CD4-positive, CD25-positive, alpha-beta regulatory T cell (primary cell): ENCODE results near the gene NMU. TPM values are rescaled to one million over a fixed set of nuclear protein-coding genes. Genes with fewer than 3 reads are reported as not detected.
"Not testable (repeated sequence)": the region's sequence is repeated elsewhere in the genome, so short reads cannot be mapped to it uniquely, and the experiment has no call there.

Source experiments
- ATAC-seq, 2 donors: fragments of 150-1000 bp; cut with Tn5 transposase; one replicate each; pipeline ENCODE4 v1.10.0; 2021; ENCODE audit warnings: low read depth in 2 of 2, moderate number of reproducible peaks in 2 of 2, moderate library complexity in 1 of 2
- DNase-seq, 3 donors: peaks; one replicate each; pipeline versions ENCODE4 v3.0.0 to v3.0.0-alpha.2; 2012 to 2022; ENCODE audit warnings: mixed read lengths in 1 of 3
- H3K27ac ChIP-seq: one replicate; pipeline ENCODE4 v1.7.0; 2013; ENCODE audit warnings: mild to moderate bottlenecking, low read length; ENCODE audit not compliant: insufficient read depth, poor library complexity, severe bottlenecking
- H3K27me3 ChIP-seq: one replicate; pipeline ENCODE4 v1.7.0; 2013; ENCODE audit warnings: low read length; ENCODE audit not compliant: control insufficient read depth, insufficient read depth
- H3K36me3 ChIP-seq: one replicate; pipeline ENCODE4 v1.7.0; 2013; ENCODE audit warnings: mild to moderate bottlenecking, low read length, moderate library complexity; ENCODE audit not compliant: control insufficient read depth, insufficient read depth
- H3K4me1 ChIP-seq: 2 replicates; pipeline ENCODE4 v1.7.0; 2013; ENCODE audit warnings: mild to moderate bottlenecking, low read length; ENCODE audit not compliant: insufficient read depth, control insufficient read depth, poor library complexity, severe bottlenecking
- H3K4me3 ChIP-seq: one replicate; pipeline ENCODE4 v1.7.0; 2013; ENCODE audit warnings: low read depth, mild to moderate bottlenecking, low read length, moderate library complexity
- H3K9me3 ChIP-seq, 2 experiments: 1 replicate in 1 of 2; 2 replicates in 1 of 2; pipeline ENCODE4 v1.7.0; 2013; ENCODE audit warnings: low read length in 2 of 2, mild to moderate bottlenecking in 1 of 2, moderate library complexity in 1 of 2; ENCODE audit not compliant: control insufficient read depth in 2 of 2
- H3K27ac Mint-ChIP-seq, 3 donors: one replicate each; pipeline ENCODE4 v1.8.0; 2020 to 2022; ENCODE audit warnings: mild to moderate bottlenecking in 3 of 3, mixed read lengths in 3 of 3, moderate library complexity in 2 of 3
- H3K27me3 Mint-ChIP-seq: one replicate; pipeline ENCODE4 v1.8.0; 2022; ENCODE audit warnings: mild to moderate bottlenecking, mixed read lengths
- H3K36me3 Mint-ChIP-seq: one replicate; pipeline ENCODE4 v1.8.0; 2020; ENCODE audit warnings: mixed read lengths
- H3K4me1 Mint-ChIP-seq, 4 donors: one replicate each; pipeline ENCODE4 v1.8.0; 2020 to 2022; ENCODE audit warnings: mixed read lengths in 4 of 4, mild to moderate bottlenecking in 1 of 4
- H3K4me3 Mint-ChIP-seq, 4 donors: one replicate each; pipeline ENCODE4 v1.8.0; 2020 to 2022; ENCODE audit warnings: mild to moderate bottlenecking in 4 of 4, mixed read lengths in 4 of 4, moderate library complexity in 3 of 4
- H3K9me3 Mint-ChIP-seq, 7 donors: one replicate each; pipeline ENCODE4 v1.8.0; 2020 to 2022; ENCODE audit warnings: mixed read lengths in 7 of 7, mild to moderate bottlenecking in 3 of 7, moderate library complexity in 2 of 7
- polyA plus RNA-seq, 4 donors: library from polyadenylated mRNA; unstranded; fragments of 300-500 nt; fragmentation: Illumina TruSeq; gene quantifications; one replicate each; pipeline ENCODE4 v1.2.3, GENCODE V29; 2021
- total RNA-seq: library from RNA; stranded (reverse); gene quantifications from one replicate; pipeline ENCODE4 v1.2.3, GENCODE V29; 2022

Gene NMU
- total and polyA plus RNA-seq, 5 donors from 2014 or later: 0.88 TPM; not detected in 4

DNA sequence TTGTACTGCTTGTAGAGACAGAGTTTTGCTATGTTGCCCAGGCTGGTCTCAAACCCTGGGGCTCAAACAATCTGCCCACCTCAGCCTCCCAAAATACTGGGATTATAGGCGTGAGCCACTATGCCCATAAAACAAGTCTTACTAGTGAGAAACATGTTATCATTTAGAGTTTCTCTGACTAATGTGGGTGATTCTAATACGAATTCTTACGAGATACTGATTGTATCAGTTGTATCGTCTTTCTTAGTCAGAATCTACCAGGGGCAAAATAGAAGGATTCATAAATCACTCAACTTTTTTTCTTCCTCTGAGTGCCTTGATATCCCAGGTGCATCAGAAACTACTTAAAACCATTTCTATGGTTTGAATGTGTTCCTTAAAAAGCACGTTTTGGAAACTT, 14.4 kb upstream of the NMU start:
- Mint-ChIP-seq H3K27me3 (peaks cover 19% of the 10 kb centered on the region), H3K4me1 (no peaks in the 10 kb centered on the region), H3K9me3 (peaks cover 0 to 8% (median 0%) of the 10 kb centered on the region in 7 donors), H3K27ac (no peak overlapping the region), H3K36me3 (no peaks in the 10 kb centered on the region), H3K4me3 (no peak overlapping the region)
- Histone ChIP-seq H3K27ac (no peak overlapping the region), H3K4me3 (no peak overlapping the region), H3K36me3 (no peaks in the 10 kb centered on the region), H3K4me1 (no peaks in the 10 kb centered on the region), H3K27me3 (no peaks in the 10 kb centered on the region), H3K9me3 (no peaks in the 10 kb centered on the region)
- ATAC-seq (no peak), DNase-seq (no peak)

DNA sequence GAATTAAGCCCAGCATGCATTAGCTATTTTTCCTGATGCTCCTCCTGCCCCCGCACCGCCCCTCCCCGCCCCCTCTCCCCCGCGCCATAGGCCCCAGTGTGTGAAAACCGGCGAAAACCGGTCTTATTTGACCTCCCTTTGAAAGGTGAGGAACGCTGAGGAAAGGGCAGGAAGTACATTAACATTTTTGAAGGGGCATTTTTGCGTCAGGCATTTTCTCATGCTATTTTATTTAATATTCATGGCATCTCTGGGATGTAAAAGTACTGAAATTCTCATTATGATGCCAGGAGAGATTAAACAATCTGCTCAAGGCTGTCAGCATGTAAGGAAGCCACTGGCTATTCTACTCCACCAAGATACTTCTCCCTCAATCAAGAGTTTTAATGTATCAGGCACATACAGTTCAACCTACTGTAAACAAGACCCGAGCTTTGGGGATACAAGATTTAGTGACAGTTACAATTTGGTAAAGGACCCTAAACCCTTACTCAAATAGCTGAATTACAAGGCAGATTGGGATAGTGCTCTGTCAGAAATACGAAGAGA, 1.2 kb upstream of the NMU start:
- Histone ChIP-seq H3K27me3 (peaks cover 37% of the 10 kb centered on the region), H3K4me3 (no peak overlapping the region), H3K36me3 (no peaks in the 10 kb centered on the region), H3K9me3 (no peaks in the 10 kb centered on the region), H3K4me1 (peaks cover 10% of the 10 kb centered on the region), H3K27ac (no peak overlapping the region)
- DNase-seq (no peak), ATAC-seq (no peak)
- Mint-ChIP-seq H3K4me1 (peaks cover 0 to 14% (median 5%) of the 10 kb centered on the region in 4 donors), H3K4me3 (no peak overlapping the region), H3K36me3 (no peaks in the 10 kb centered on the region), H3K27me3 (peaks cover 78% of the 10 kb centered on the region), H3K27ac (no peak overlapping the region), H3K9me3 (peaks cover 0 to 4% (median 0%) of the 10 kb centered on the region in 7 donors)

DNA sequence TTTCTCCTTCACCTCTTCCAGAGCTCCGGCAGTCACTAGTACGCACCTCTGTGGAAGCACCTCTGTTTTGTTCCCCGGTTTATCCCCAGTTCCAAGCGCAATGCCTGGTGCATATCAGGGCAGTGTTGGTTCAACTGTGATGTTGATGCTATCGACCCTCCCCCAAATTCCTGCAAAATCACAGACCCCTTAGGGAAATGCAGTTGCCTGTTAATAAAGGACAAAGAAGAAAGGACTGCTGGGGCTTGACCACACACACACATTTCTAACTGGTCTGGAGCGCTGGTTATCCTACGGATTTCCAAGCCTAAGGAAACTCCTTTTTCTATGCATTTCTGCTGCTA, 530 bp upstream of the NMU start:
- H3K36me3 Mint-ChIP-seq: no peaks in the 10 kb centered on the region
- H3K27me3 ChIP-seq: peaks cover 37% of the 10 kb centered on the region
- H3K4me1 ChIP-seq: peaks cover 10% of the 10 kb centered on the region

GRCh38 chr4:55635282-55635681, 816 bp downstream of the NMU start:
- no peaks in the 10 kb centered on the region for H3K9me3 ChIP-seq
- peaks cover 37% of the 10 kb centered on the region for H3K27me3 ChIP-seq
- H3K36me3 Mint-ChIP-seq: no peaks in the 10 kb centered on the region
- H3K27me3 Mint-ChIP-seq: peaks cover 87% of the 10 kb centered on the region
- H3K27ac ChIP-seq: no peak overlapping the region
- H3K4me1 ChIP-seq: peaks cover 10% of the 10 kb centered on the region
- no peaks in the 10 kb centered on the region for H3K36me3 ChIP-seq
- peak in 1 of 3 donors; percentile 12 for DNase-seq
- H3K4me1 Mint-ChIP-seq: peaks cover 0 to 14% (median 5%) of the 10 kb centered on the region in 4 donors
- peaks cover 0 to 4% (median 0%) of the 10 kb centered on the region in 7 donors for H3K9me3 Mint-ChIP-seq
- H3K27ac Mint-ChIP-seq: peak overlapping the region in 1 of 3 donors; percentile 16
- ATAC-seq: no peak
- peak overlapping the region in 2 of 4 donors; percentile 11 to 75 for H3K4me3 Mint-ChIP-seq
- H3K4me3 ChIP-seq: no peak overlapping the region

More for the DNA sequence above, 530 bp upstream of the NMU start:
- peaks cover 0 to 4% (median 0%) of the 10 kb centered on the region in 7 donors for H3K9me3 Mint-ChIP-seq
- H3K4me3 Mint-ChIP-seq: peak overlapping the region in 3 of 4 donors; percentile 28 to 76 (median 61)
- DNase-seq: no peak
- ATAC-seq: no peak
- H3K27ac Mint-ChIP-seq: peak overlapping the region in 1 of 3 donors; percentile 85
- H3K9me3 ChIP-seq: no peaks in the 10 kb centered on the region
- peaks cover 83% of the 10 kb centered on the region for H3K27me3 Mint-ChIP-seq
- H3K4me1 Mint-ChIP-seq: peaks cover 0 to 14% (median 5%) of the 10 kb centered on the region in 4 donors
- H3K36me3 ChIP-seq: no peaks in the 10 kb centered on the region
- no peak overlapping the region for H3K27ac ChIP-seq
- no peak overlapping the region for H3K4me3 ChIP-seq

DNA sequence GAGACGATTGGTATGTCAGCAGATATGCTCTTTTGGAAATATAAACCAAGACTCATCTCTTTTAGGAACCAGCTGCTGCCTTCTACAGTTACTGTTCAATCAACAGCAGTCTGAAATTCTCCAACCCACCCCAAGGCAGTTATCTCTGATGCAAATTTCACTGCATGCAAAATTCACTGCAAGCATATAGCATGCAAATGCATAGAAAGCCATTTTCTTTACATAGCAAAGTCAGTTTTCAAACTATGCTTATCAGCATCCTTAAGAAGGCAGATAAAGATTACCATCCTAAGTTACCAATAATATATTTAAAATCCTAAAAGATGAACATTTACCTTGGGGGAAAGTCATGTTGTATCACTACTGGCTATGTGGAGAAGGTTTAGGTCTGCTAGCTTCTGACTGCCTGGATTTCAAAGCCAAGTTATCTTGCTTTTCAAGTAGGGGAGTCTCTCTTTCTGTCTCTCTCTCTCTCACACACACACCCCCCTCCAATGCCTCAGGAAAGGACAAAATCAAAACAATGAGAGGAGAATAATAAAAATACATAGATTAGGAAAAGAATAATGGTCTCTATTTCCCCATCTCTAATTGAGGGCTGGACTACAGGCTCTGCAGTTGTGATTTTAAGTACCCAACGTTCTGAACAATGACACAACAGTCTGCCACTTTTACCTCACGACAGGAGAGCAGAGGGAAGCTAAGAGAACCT, 1.5 kb downstream of the NMU start:
- no peak overlapping the region for H3K27ac Mint-ChIP-seq
- Histone ChIP-seq H3K4me3 (no peak overlapping the region), H3K9me3 (no peaks in the 10 kb centered on the region), H3K27ac (no peak overlapping the region), H3K36me3 (no peaks in the 10 kb centered on the region), H3K4me1 (peaks cover 10% of the 10 kb centered on the region), H3K27me3 (peaks cover 34% of the 10 kb centered on the region)
- ATAC-seq (no peak), DNase-seq (no peak)
- peaks cover 80% of the 10 kb centered on the region for H3K27me3 Mint-ChIP-seq
- peaks cover 0 to 14% (median 5%) of the 10 kb centered on the region in 4 donors for H3K4me1 Mint-ChIP-seq
- no peak overlapping the region for H3K4me3 Mint-ChIP-seq
- peaks cover 0 to 4% (median 0%) of the 10 kb centered on the region in 7 donors for H3K9me3 Mint-ChIP-seq
- H3K36me3 Mint-ChIP-seq: no peaks in the 10 kb centered on the region

GRCh38 chr4:55633903-55634302, 2.2 kb downstream of the NMU start:
- no peaks in the 10 kb centered on the region for H3K36me3 Mint-ChIP-seq
- DNase-seq: no peak
- Histone ChIP-seq H3K4me3 (no peak overlapping the region), H3K27me3 (peaks cover 29% of the 10 kb centered on the region), H3K27ac (no peak overlapping the region), H3K36me3 (no peaks in the 10 kb centered on the region), H3K9me3 (no peaks in the 10 kb centered on the region), H3K4me1 (peaks cover 10% of the 10 kb centered on the region)
- no peak for ATAC-seq
- peaks cover 73% of the 10 kb centered on the region for H3K27me3 Mint-ChIP-seq
- no peak overlapping the region for H3K4me3 Mint-ChIP-seq
- H3K9me3 Mint-ChIP-seq: peaks cover 0 to 4% (median 0%) of the 10 kb centered on the region in 7 donors
- H3K4me1 Mint-ChIP-seq: peaks cover 0 to 14% (median 5%) of the 10 kb centered on the region in 4 donors
- no peak overlapping the region for H3K27ac Mint-ChIP-seq

DNA sequence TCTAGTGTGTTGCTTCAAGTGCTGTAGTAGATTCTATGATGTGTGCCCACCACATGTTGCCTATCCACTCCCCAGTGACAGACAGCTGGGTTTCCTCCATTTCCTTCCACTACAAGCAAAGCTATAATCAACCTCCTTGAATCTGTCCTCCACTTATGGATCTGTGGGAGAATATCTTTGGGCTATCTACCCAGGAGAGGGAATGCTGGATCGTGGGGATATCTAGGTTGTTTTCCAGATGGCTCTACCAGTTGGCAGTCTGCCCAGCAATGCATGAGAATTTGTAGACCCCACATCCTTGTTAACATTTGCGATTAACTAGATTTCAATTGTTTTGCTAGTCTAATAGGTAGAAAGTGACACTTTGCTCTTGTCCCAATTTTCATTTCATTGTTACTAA, 10.3 kb downstream of the NMU start:
- Histone ChIP-seq H3K36me3 (no peaks in the 10 kb centered on the region), H3K27ac (no peak overlapping the region), H3K4me1 (no peaks in the 10 kb centered on the region), H3K9me3 (no peaks in the 10 kb centered on the region), H3K27me3 (peaks cover 3% of the 10 kb centered on the region), H3K4me3 (no peak overlapping the region)
- Mint-ChIP-seq H3K27ac (no peak overlapping the region), H3K4me1 (no peaks in the 10 kb centered on the region), H3K36me3 (no peaks in the 10 kb centered on the region), H3K4me3 (no peak overlapping the region), H3K9me3 (no peaks in the 10 kb centered on the region), H3K27me3 (peaks cover 9% of the 10 kb centered on the region)
- DNase-seq (no peak), ATAC-seq (no peak)

DNA sequence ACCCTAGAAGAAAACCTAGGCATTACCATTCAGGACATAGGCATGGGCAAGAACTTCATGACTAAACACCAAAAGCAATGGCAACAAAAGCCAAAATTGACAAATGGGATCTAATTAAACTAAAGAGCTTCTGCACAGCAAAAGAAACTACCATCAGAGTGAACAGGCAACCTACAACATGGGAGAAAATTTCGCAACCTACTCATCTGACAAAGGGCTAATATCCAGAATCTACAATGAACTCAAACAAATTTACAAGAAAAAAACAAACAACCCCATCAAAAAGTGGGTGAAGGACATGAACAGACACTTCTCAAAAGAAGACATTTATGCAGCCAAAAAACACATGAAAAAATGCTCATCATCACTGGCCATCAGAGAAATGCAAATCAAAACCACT, 12.0 kb downstream of the NMU start:
- H3K4me1 ChIP-seq, H3K27ac Mint-ChIP-seq, DNase-seq, H3K9me3 ChIP-seq, H3K4me1 Mint-ChIP-seq, H3K36me3 Mint-ChIP-seq, H3K4me3 ChIP-seq, H3K9me3 Mint-ChIP-seq, H3K27ac ChIP-seq, ATAC-seq, H3K27me3 ChIP-seq, H3K27me3 Mint-ChIP-seq, H3K4me3 Mint-ChIP-seq, H3K36me3 ChIP-seq: not testable (repeated sequence)
